Thymus (tissue), 11 donors: ENCODE results near the gene TCF7L1. TPM values are rescaled to one million over a fixed set of nuclear protein-coding genes. Genes with fewer than 3 reads are reported as not detected.
"Not testable (repeated sequence)": the region's sequence is repeated elsewhere in the genome, so short reads cannot be mapped to it uniquely, and the experiment has no call there.

ENCODE experiments used
- DNase-seq, 9 donors: peaks; one replicate each; pipeline ENCODE4 v3.0.0-alpha.2; 2013; ENCODE audit warnings: low spot score in 9 of 9, low read depth in 6 of 9, missing footprints in 1 of 9
- H3K27ac ChIP-seq, 2 donors: one replicate each; pipeline ENCODE4 v1.5.1; 2013; ENCODE audit warnings: control low read depth in 1 of 2, low read depth in 1 of 2, low read length in 1 of 2, mild to moderate bottlenecking in 1 of 2, moderate library complexity in 1 of 2
- H3K27me3 ChIP-seq, 2 donors: one replicate each; pipeline ENCODE4 v1.5.1; 2013; ENCODE audit warnings: low read length in 1 of 2; ENCODE audit not compliant: control insufficient read depth in 2 of 2, insufficient read depth in 1 of 2
- H3K36me3 ChIP-seq, 2 donors: one replicate each; pipeline ENCODE4 v1.5.1; 2013; ENCODE audit warnings: low read length in 1 of 2, mild to moderate bottlenecking in 1 of 2, moderate library complexity in 1 of 2; ENCODE audit not compliant: control insufficient read depth in 2 of 2, insufficient read depth in 2 of 2
- H3K4me1 ChIP-seq, 2 donors: one replicate each; pipeline ENCODE4 v1.5.1; 2013; ENCODE audit warnings: low read length in 2 of 2; ENCODE audit not compliant: control insufficient read depth in 2 of 2, insufficient read depth in 2 of 2
- H3K4me3 ChIP-seq, 2 donors: one replicate each; pipeline ENCODE4 v1.5.1; 2013; ENCODE audit warnings: low read length in 2 of 2, control low read depth in 1 of 2, mild to moderate bottlenecking in 1 of 2
- H3K9me3 ChIP-seq, 2 donors: one replicate each; pipeline ENCODE4 v1.5.1; 2013; ENCODE audit warnings: low read length in 1 of 2, mild to moderate bottlenecking in 1 of 2; ENCODE audit not compliant: control insufficient read depth in 2 of 2, insufficient read depth in 1 of 2
- WGBS: extraction: QIAGEN DNeasy Blood & Tissue Kit; methylation state at CpG from one replicate; pipeline ENCODE4 v1.1.7; 2013; 5-methylcytosine and 5-hydroxymethylcytosine counted together
- polyA plus RNA-seq: library from polyadenylated mRNA; stranded (reverse); fragments of 200-250 nt; gene quantifications from one replicate; pipeline ENCODE4 v1.2.3, GENCODE V29; 2013
- total RNA-seq: library from RNA; stranded (reverse); fragments of 120-200 nt; gene quantifications from one replicate; pipeline ENCODE4 v1.2.4, GENCODE V29; 2013
- donor health status: healthy.

Gene TCF7L1
- total and polyA plus RNA-seq, 2 donors = 0.90 to 6.6 TPM

DNA sequence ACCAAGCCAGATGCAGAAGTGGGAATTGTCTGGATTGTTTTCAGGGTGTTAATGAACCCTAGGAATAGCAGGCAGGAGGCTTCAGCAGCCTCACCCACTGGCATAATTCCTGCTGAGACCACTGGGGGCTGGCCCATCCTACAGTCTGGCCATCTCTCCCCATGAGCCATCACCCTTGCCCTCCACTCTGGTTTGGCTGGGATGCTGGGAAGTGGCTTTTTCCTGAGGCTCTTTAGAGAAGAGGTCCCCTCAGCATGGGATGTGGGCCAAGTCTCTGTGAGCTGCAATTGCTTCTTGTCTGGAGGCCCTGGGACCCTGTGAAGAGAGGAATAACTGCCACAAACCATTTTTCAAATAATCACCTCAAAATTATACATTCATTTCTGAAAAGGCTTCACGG is 4.0 kb downstream of the TCF7L1 start:
- Histone ChIP-seq H3K36me3 (no peaks in the 10 kb centered on the region), H3K27ac (no peak overlapping the region), H3K27me3 (peaks cover 48 to 64% of the 10 kb centered on the region in 2 donors), H3K4me1 (peaks cover 2% of the 10 kb centered on the region in 2 donors), H3K4me3 (no peak overlapping the region), H3K9me3 (no peaks in the 10 kb centered on the region)
- WGBS = 89% methylated on average over 1 of the region's 1 CpG
- DNase-seq = no peak

DNA sequence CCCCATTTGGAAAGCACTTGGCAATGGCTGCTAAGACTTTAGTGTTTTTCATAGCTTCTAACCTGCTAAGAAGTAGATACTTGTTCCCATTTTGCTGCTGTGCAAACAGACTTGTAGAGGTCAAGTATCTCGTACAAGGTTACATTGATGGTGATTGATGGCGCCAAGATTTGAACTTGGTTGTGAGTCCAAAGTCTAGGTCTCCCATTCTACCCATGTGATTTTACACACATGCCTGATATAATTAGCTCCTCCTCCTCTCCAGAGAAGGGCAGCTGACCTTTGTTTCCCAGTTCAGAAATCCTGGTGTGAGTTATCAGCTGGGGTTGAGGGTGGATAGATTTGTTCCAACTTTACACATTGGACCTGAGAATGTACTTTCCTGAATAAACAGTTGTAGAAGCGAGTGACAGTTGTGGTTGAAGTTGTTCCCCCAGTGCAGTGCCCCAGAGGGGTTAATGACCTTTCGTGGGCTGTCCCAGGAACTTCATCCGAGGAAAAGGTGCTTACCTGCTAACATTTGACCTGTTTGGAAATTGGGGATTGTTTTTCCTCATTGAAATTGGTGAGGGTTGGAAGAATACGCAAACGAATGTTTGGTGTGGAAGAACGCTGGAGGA is 10.4 kb downstream of the TCF7L1 start:
- Histone ChIP-seq H3K36me3 (no peaks in the 10 kb centered on the region), H3K27me3 (peaks cover 0 to 13% of the 10 kb centered on the region in 2 donors), H3K4me1 (no peaks in the 10 kb centered on the region), H3K9me3 (no peaks in the 10 kb centered on the region), H3K27ac (no peak overlapping the region), H3K4me3 (no peak overlapping the region)
- 96% methylated on average over 8 of the region's 8 CpGs for WGBS
- DNase-seq = no peak

DNA sequence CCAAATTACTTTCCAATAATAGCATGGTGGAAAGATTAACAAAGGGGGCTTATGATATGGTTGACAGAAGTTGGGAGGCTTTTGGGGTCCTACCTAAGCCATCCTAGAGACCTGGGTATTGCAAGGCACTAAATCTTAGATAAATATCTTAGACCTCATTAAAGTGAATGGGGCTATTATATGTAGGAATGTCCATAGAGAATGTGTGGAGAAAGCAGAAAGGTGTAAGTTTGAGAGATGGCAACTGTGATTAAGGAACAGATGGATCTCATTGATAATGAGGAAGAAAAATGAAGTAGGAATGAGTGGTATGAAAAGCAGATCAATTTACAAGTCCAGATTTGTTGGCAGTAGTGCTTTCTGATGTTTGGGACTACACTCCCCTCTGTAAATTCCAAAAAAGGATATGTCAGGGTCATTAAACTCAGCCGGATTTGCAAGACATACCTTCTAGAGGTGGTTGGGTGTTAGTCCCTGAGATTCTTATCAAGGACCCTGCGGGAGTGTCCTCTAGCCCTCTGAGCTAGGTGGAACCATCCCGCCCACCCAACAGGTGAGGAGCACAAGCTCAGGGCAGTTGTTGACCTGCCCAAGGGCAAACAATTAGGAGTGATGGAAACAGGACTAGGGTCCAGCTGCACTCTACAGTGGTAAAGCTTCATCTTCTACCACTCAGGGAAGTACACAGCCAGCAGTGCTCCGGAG is 12.1 kb downstream of the TCF7L1 start:
- 94% methylated on average over 4 of the region's 4 CpGs for WGBS

GRCh38 chr2:85148190-85148589 is 15.0 kb downstream of the TCF7L1 start:
- Histone ChIP-seq H3K27me3 (peaks cover 0 to 2% of the 10 kb centered on the region in 2 donors), H3K4me3 (no peak overlapping the region), H3K27ac (no peak overlapping the region), H3K4me1 (no peaks in the 10 kb centered on the region), H3K9me3 (no peaks in the 10 kb centered on the region), H3K36me3 (no peaks in the 10 kb centered on the region)
- 68% methylated on average over 2 of the region's 2 CpGs for WGBS
- DNase-seq = no peak

More for the DNA sequence above, 12.1 kb downstream of the TCF7L1 start:
- DNase-seq = no peak
- Histone ChIP-seq H3K36me3 (no peaks in the 10 kb centered on the region), H3K4me3 (no peak overlapping the region), H3K9me3 (no peaks in the 10 kb centered on the region), H3K27ac (no peak overlapping the region), H3K4me1 (no peaks in the 10 kb centered on the region), H3K27me3 (peaks cover 0 to 5% of the 10 kb centered on the region in 2 donors)

GRCh38 chr2:85151026-85151425 is 17.8 kb downstream of the TCF7L1 start:
- no peak for DNase-seq
- WGBS = 86% methylated on average over 1 of the region's 1 CpG
- Histone ChIP-seq H3K9me3 (no peaks in the 10 kb centered on the region), H3K4me1 (peaks cover 0 to 3% of the 10 kb centered on the region in 2 donors), H3K27ac (no peak overlapping the region), H3K4me3 (no peak overlapping the region), H3K27me3 (peaks cover 0 to 2% of the 10 kb centered on the region in 2 donors), H3K36me3 (no peaks in the 10 kb centered on the region)

DNA sequence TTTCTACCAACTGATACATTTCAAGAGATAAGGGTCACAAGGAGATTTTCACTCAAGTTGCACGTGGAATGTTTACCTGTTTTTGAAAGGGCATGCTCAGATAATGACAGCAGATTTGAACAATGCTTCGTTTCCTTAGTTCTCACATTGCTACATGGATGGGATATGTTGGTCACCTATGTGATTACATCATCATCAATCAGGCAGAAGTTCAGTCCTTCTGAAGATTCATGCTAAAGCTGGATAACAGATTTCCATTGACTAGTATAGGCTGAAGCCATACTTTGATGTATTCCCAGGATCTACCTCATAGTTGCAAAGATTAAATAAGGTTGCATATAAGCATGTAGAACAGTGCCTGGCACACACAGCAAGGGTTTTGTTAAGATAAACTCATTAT is 19.7 kb downstream of the TCF7L1 start:
- DNase-seq = no peak
- Histone ChIP-seq H3K9me3 (no peaks in the 10 kb centered on the region), H3K4me3 (no peak overlapping the region), H3K36me3 (no peaks in the 10 kb centered on the region), H3K27ac (no peak overlapping the region), H3K4me1 (peaks cover 0 to 3% of the 10 kb centered on the region in 2 donors), H3K27me3 (no peaks in the 10 kb centered on the region)
- 93% methylated on average over 2 of the region's 2 CpGs for WGBS

DNA sequence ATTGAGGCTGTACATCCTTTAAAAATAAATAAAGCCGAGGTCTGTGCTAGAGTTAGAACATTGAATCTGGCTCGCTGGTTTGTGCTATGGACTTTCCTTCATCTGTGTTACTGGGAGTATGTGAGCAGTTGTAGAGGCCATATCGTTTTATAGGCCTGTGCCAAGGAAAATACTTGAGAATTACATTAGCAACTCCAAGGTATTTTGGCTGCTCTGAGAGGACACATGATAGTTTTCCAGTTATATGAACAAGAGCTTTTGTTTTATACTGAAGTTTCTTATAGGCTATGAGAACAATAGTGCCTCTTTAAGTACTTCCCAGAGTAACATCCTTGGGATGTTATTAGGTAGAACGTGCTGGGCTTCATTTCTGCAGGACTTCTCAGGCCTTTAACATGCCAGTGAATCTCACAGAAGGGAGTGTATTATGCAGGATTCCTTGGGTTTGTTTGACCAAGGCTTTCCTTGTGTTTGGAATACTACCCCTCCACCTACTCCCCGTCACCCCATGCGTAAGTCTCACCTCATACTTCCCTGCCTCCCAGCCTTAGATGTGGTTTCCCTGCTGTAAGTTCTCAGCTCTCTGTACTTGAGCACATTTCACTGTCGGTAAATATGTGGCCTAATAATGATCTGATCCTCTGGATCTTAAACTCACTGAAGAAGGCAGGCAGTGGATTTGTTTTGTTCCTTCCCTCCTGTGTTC is 21.0 kb downstream of the TCF7L1 start:
- WGBS = 76% methylated on average over 7 of the region's 7 CpGs
- H3K36me3 ChIP-seq = no peaks in the 10 kb centered on the region
- no peaks in the 10 kb centered on the region for H3K27me3 ChIP-seq
- peak overlapping the region in 1 of 2 donors; percentile 10 for H3K27ac ChIP-seq
- H3K9me3 ChIP-seq = no peaks in the 10 kb centered on the region
- H3K4me3 ChIP-seq = no peak overlapping the region
- no peak for DNase-seq
- H3K4me1 ChIP-seq = peaks cover 0 to 3% of the 10 kb centered on the region in 2 donors

- not testable (repeated sequence) for H3K4me1 ChIP-seq, H3K4me3 ChIP-seq, H3K27me3 ChIP-seq, DNase-seq, H3K9me3 ChIP-seq, H3K36me3 ChIP-seq, H3K27ac ChIP-seq
- WGBS = 97% methylated on average over 8 of the region's 8 CpGs
These were observed 21.9 kb downstream of the TCF7L1 start for GRCh38 chr2:85155082-85155481.

- 95% methylated on average over 7 of the region's 7 CpGs for WGBS
- Histone ChIP-seq H3K36me3 (no peaks in the 10 kb centered on the region), H3K4me1 (peaks cover 0 to 3% of the 10 kb centered on the region in 2 donors), H3K27me3 (no peaks in the 10 kb centered on the region), H3K9me3 (no peaks in the 10 kb centered on the region), H3K4me3 (no peak overlapping the region), H3K27ac (no peak overlapping the region)
- DNase-seq = no peak
These were observed 23.0 kb downstream of the TCF7L1 start for GRCh38 chr2:85156153-85156552.
